Urinary bladder (tissue), 4 donors: ENCODE results near the gene TBC1D22B. TPM values are rescaled to one million over a fixed set of nuclear protein-coding genes. Genes with fewer than 3 reads are reported as not detected.

Experiments used
- DNase-seq: peaks from one replicate; pipeline ENCODE4 v3.0.0-alpha.2; 2015; ENCODE audit errors: extremely low spot score
- H3K27ac ChIP-seq: one replicate; pipeline ENCODE4 v1.5.1; 2013; ENCODE audit warnings: low read depth, mild to moderate bottlenecking, moderate library complexity
- H3K36me3 ChIP-seq: one replicate; pipeline ENCODE4 v1.6.1; 2013; ENCODE audit warnings: mild to moderate bottlenecking, moderate library complexity; ENCODE audit not compliant: insufficient read depth
- H3K4me1 ChIP-seq: one replicate; pipeline ENCODE4 v1.6.1; 2013; ENCODE audit warnings: mild to moderate bottlenecking, moderate library complexity; ENCODE audit not compliant: insufficient read depth
- H3K4me3 ChIP-seq: one replicate; pipeline ENCODE4 v1.5.1; 2013; ENCODE audit warnings: low read depth, low read length
- WGBS: extraction: QIAGEN DNeasy Blood & Tissue Kit; methylation state at CpG from one replicate; pipeline ENCODE4 v1.1.7; 2013; 5-methylcytosine and 5-hydroxymethylcytosine counted together
- polyA plus RNA-seq: library from polyadenylated mRNA; stranded (reverse); fragments of 200-250 nt; gene quantifications from one replicate; pipeline ENCODE4 v1.2.3, GENCODE V29; 2013
- total RNA-seq: library from RNA; depleted of rRNA; stranded (reverse); fragments of >200 nt; gene quantifications from one replicate; pipeline ENCODE4 v1.2.3, GENCODE V29; 2014
- donor health status: healthy with polysubstance abuse.
- donor health status: healthy.

TBC1D22B gene
- total and polyA plus RNA-seq, 2 donors, result 5.7 to 6.4 TPM

- no peaks in the 10 kb centered on the region for H3K36me3 ChIP-seq
- no peak overlapping the region for H3K4me3 ChIP-seq
- peak overlapping the region; percentile 91 for H3K27ac ChIP-seq
- DNase-seq, result peak; percentile 95
- 25% methylated on average over 6 of the region's 6 CpGs for WGBS
- H3K4me1 ChIP-seq, result peaks cover 4% of the 10 kb centered on the region
These were observed 12.9 kb upstream of the TBC1D22B start for GRCh38 chr6:37244430-37245310.

- no peak for DNase-seq
- H3K27ac ChIP-seq, result no peak overlapping the region
- no peaks in the 10 kb centered on the region for H3K36me3 ChIP-seq
- no peaks in the 10 kb centered on the region for H3K4me1 ChIP-seq
- 78% methylated on average over 4 of the region's 4 CpGs for WGBS
- H3K4me3 ChIP-seq, result no peak overlapping the region
These were observed 6.3 kb upstream of the TBC1D22B start for GRCh38 chr6:37251211-37251780.

- H3K4me3 ChIP-seq, result no peak overlapping the region
These were observed 4.0 kb upstream of the TBC1D22B start for GRCh38 chr6:37253486-37254007.

GRCh38 chr6:37254881-37255280, 2.7 kb upstream of the TBC1D22B start:
- H3K4me1 ChIP-seq, result peaks cover 2% of the 10 kb centered on the region
- 87% methylated on average over 5 of the region's 5 CpGs for WGBS
- H3K27ac ChIP-seq, result no peak overlapping the region

More at GRCh38 chr6:37253486-37254007, 4.0 kb upstream of the TBC1D22B start:
- H3K4me1 ChIP-seq, result peaks cover 2% of the 10 kb centered on the region
- no peak overlapping the region for H3K27ac ChIP-seq
- H3K36me3 ChIP-seq, result no peaks in the 10 kb centered on the region
- DNase-seq, result no peak

GRCh38 chr6:37256692-37257319, 766 bp upstream of the TBC1D22B start:
- H3K27ac ChIP-seq, result no peak overlapping the region
- no peak for DNase-seq
- no peaks in the 10 kb centered on the region for H3K36me3 ChIP-seq
- peak overlapping the region; percentile 90 for H3K4me3 ChIP-seq
- WGBS, result 51% methylated on average over 12 of the region's 12 CpGs
- peaks cover 2% of the 10 kb centered on the region for H3K4me1 ChIP-seq

More at GRCh38 chr6:37254881-37255280, 2.7 kb upstream of the TBC1D22B start:
- H3K36me3 ChIP-seq, result no peaks in the 10 kb centered on the region
- no peak for DNase-seq
- H3K4me3 ChIP-seq, result no peak overlapping the region

GRCh38 chr6:37257320-37257633, 295 bp upstream of the TBC1D22B start:
- WGBS, result 3% methylated on average over 9 of the region's 9 CpGs

GRCh38 chr6:37258405-37259105, 983 bp downstream of the TBC1D22B start:
- Histone ChIP-seq H3K27ac (no peak overlapping the region), H3K4me1 (peaks cover 2% of the 10 kb centered on the region), H3K36me3 (no peaks in the 10 kb centered on the region), H3K4me3 (peak overlapping the region; percentile 90)
- WGBS, result 20% methylated on average over 11 of the region's 11 CpGs
- DNase-seq, result no peak

More at GRCh38 chr6:37257320-37257633, 295 bp upstream of the TBC1D22B start:
- H3K36me3 ChIP-seq, result no peaks in the 10 kb centered on the region
- H3K4me1 ChIP-seq, result peaks cover 2% of the 10 kb centered on the region
- DNase-seq, result no peak
- no peak overlapping the region for H3K27ac ChIP-seq
- peak overlapping the region; percentile 90 for H3K4me3 ChIP-seq

GRCh38 chr6:37259191-37259590, 1.6 kb downstream of the TBC1D22B start:
- Histone ChIP-seq H3K4me1 (peaks cover 2% of the 10 kb centered on the region), H3K27ac (no peak overlapping the region), H3K36me3 (no peaks in the 10 kb centered on the region), H3K4me3 (no peak overlapping the region)
- WGBS, result 52% methylated on average over 2 of the region's 2 CpGs
- no peak for DNase-seq

GRCh38 chr6:37260040-37260439, 2.5 kb downstream of the TBC1D22B start:
- Histone ChIP-seq H3K36me3 (no peaks in the 10 kb centered on the region), H3K4me1 (peaks cover 2% of the 10 kb centered on the region), H3K4me3 (no peak overlapping the region), H3K27ac (no peak overlapping the region)
- 84% methylated on average over 2 of the region's 2 CpGs for WGBS
- DNase-seq, result no peak

- no peak for DNase-seq
- WGBS, result 97% methylated on average over 1 of the region's 1 CpG
- H3K4me1 ChIP-seq, result peaks cover 2% of the 10 kb centered on the region
- H3K4me3 ChIP-seq, result no peak overlapping the region
- no peak overlapping the region for H3K27ac ChIP-seq
- no peaks in the 10 kb centered on the region for H3K36me3 ChIP-seq
These were observed 2.9 kb downstream of the TBC1D22B start for GRCh38 chr6:37260444-37260843.

GRCh38 chr6:37261198-37261597, 3.6 kb downstream of the TBC1D22B start:
- peaks cover 2% of the 10 kb centered on the region for H3K4me1 ChIP-seq
- no peaks in the 10 kb centered on the region for H3K36me3 ChIP-seq
- no peak overlapping the region for H3K27ac ChIP-seq
- WGBS, result 94% methylated on average over 5 of the region's 5 CpGs
- DNase-seq, result no peak
- no peak overlapping the region for H3K4me3 ChIP-seq

- WGBS, result 74% methylated on average over 8 of the region's 8 CpGs
- Histone ChIP-seq H3K4me3 (no peak overlapping the region), H3K4me1 (peaks cover 2% of the 10 kb centered on the region), H3K36me3 (no peaks in the 10 kb centered on the region), H3K27ac (no peak overlapping the region)
- DNase-seq, result no peak
These were observed 5.0 kb downstream of the TBC1D22B start for GRCh38 chr6:37262446-37263026.

- WGBS, result 68% methylated on average over 2 of the region's 2 CpGs
- H3K4me1 ChIP-seq, result no peaks in the 10 kb centered on the region
- no peak overlapping the region for H3K27ac ChIP-seq
- no peak for DNase-seq
- H3K4me3 ChIP-seq, result no peak overlapping the region
- no peaks in the 10 kb centered on the region for H3K36me3 ChIP-seq
These were observed 7.4 kb downstream of the TBC1D22B start for GRCh38 chr6:37265001-37265400.
